Stimulated activated CD4-positive, alpha-beta T cell treated with anti-CD3 and anti-CD28 coated beads, Interleukin-1b, Interleukin-23, amount 100 ng/mL, for 4 hours (primary cell): ENCODE results near the gene OAS1.
"Not testable (repeated sequence)": the region's sequence is repeated elsewhere in the genome, so short reads cannot be mapped to it uniquely, and the experiment has no call there.

Experiments
- DNase-seq, 2 donors: peaks; one replicate each; pipeline ENCODE4 v3.0.0-alpha.2; 2020; ENCODE audit warnings: low read depth in 2 of 2

Gene OAS1

GRCh38 chr12:112936927-112937326, 30.2 kb downstream of the OAS1 start:
- no peak for DNase-seq

GRCh38 chr12:112937741-112938719, 31.3 kb downstream of the OAS1 start, which contains the start of gene OAS3:
Gene OAS3, plus strand, starts transcription at chr12:112938474. Its CDS starts 57 bp downstream, at chr12:112938531.
- peak; percentile 33 to 52 for DNase-seq

- DNase-seq = no peak
Observed at GRCh38 chr12:112938751-112939150, 32.0 kb downstream of the OAS1 start.

- no peak for DNase-seq
Observed at GRCh38 chr12:112939761-112940381, 33.1 kb downstream of the OAS1 start.

GRCh38 chr12:112941528-112942335, 35.0 kb downstream of the OAS1 start:
- no peak for DNase-seq

GRCh38 chr12:112942572-112942971, 35.8 kb downstream of the OAS1 start:
- DNase-seq = no peak

- DNase-seq = no peak
Observed at GRCh38 chr12:112944024-112944690, 37.4 kb downstream of the OAS1 start.

- no peak for DNase-seq
Observed at GRCh38 chr12:112945515-112945914, 38.8 kb downstream of the OAS1 start.

- no peak for DNase-seq
Observed at GRCh38 chr12:112946236-112947000, 39.7 kb downstream of the OAS1 start.

GRCh38 chr12:112947314-112947713, 40.6 kb downstream of the OAS1 start:
- no peak for DNase-seq

GRCh38 chr12:112947761-112948160, 41.0 kb downstream of the OAS1 start:
- no peak for DNase-seq

- DNase-seq = no peak
Observed at GRCh38 chr12:112948806-112949205, 42.0 kb downstream of the OAS1 start.

- no peak for DNase-seq
Observed at GRCh38 chr12:112950701-112951100, 43.9 kb downstream of the OAS1 start.

- not testable (repeated sequence) for DNase-seq
Observed at GRCh38 chr12:112957125-112957524, 50.4 kb downstream of the OAS1 start.

GRCh38 chr12:112961074-112961473, 54.3 kb downstream of the OAS1 start:
- no peak for DNase-seq

- no peak for DNase-seq
Observed at GRCh38 chr12:112961536-112961935, 54.8 kb downstream of the OAS1 start.

- no peak for DNase-seq
Observed at GRCh38 chr12:112962561-112962960, 55.8 kb downstream of the OAS1 start.

- no peak for DNase-seq
Observed at GRCh38 chr12:112963227-112963861, 56.6 kb downstream of the OAS1 start.

- DNase-seq = no peak
Observed at GRCh38 chr12:112964067-112964670, 57.4 kb downstream of the OAS1 start.

- DNase-seq = no peak
Observed at GRCh38 chr12:112964915-112965314, 58.2 kb downstream of the OAS1 start.
